IPS DF 19.7 (cell line): ENCODE results near the gene SCYGR3.
A peak's percentile ranks its signal among the peaks of the same experiment; 100 is the strongest.

Source experiments
- DNase-seq: peaks from one replicate; pipeline ENCODE4 v3.0.0-alpha.2; 2013; ENCODE audit warnings: low read depth, low spot score

SCYGR3 gene, protein sequence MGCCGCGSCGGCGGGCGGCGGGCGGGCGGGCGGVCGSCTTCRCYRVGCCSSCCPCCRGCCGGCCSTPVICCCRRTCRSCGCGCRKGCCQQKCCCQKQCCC

DNA sequence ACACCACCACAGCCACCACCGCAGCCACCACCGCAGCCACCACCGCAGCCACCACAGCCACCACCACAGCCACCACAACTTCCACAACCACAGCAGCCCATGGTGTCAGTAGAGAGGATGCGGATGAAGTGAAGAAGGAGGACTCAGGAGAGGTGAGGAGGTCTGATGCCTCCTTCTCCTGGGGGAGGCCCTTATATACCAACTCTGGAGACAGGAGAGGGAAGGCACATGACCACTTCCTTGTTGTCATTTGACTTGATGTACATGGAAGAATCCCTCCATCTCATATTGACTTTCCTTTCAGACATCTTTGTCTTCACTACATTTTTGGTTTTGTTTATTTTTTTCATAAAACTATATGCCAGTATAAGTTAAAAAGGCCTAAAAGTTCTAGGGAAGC is at the start of gene SCYGR3:
TSS of gene SCYGR3 (minus strand) at position 101 of the 400 bp plus-strand sequence. CDS start at position 101, 0 bp downstream.
- no peak for DNase-seq

DNA sequence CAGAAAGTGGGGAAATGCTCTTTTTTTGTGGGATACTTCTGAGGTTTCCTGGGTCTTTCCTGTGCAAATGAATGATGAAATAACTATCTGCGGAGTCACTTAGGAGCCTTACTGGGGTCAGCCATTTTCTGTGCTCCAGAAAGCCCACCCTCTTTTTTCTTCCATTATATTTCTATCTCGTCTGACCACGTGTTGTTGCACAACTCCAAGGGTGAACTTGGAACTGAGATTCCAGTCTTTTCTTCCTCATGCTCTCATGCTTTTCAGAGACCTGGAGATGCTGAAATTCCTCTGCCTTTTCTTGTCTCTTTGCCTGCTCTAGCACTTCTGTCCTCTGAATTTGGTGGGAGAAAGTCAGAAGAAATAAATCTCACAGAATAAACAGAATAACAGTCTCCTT is 47.2 kb upstream of the SCYGR3 start:
- DNase-seq = no peak

- peak; percentile 23 for DNase-seq
Observed at GRCh38 chr2:227661025-227661649, 46.5 kb upstream of the SCYGR3 start.

DNA sequence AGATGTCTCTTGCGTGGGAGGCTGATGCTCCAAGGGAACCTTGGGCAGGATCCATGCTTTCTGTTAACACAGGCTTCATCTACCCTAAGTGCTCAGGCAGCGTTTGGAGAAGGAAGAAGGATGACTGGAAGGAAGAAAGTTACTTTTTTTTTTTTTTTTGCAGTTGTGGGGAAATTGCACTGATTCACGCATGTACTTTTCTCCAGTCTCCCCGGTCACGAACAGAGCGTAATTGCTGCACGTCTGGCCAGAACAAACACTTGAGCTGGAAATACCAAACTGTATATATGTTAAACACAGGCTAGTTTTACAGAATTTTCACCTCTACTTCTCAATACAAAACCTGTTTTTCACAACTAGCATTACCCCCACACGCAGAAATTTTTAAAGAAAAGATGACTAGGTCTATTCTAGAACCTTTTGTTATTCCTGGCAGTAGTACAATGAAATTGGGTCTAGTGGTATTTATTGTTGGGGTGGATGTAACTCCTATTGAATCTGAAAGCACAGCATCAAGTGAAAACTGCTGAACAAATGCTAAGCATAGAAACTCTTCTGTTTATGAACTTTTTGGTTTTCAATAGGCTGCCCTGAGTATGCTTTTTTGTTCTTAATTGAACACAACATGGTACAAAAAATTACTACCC is 42.7 kb upstream of the SCYGR3 start:
- DNase-seq = no peak

DNA sequence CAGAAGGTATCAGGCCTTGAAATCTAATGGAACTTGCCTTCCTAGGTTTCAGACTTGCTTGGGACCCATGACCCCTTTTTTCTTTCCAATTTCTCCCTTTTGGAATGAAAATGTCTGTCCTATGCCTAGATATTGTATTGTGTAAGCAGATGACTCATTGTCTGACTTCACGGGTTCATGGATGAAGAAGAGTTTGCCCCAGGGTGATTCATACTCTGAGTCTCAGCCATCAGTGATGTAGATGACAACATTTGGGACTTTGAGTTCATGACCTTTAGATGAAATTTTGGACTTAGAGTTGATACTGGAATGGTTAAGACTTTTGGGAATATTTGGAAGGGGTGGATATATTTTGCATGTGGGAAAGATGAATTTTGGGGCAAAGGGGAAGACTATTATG is 40.8 kb upstream of the SCYGR3 start:
- no peak for DNase-seq

DNA sequence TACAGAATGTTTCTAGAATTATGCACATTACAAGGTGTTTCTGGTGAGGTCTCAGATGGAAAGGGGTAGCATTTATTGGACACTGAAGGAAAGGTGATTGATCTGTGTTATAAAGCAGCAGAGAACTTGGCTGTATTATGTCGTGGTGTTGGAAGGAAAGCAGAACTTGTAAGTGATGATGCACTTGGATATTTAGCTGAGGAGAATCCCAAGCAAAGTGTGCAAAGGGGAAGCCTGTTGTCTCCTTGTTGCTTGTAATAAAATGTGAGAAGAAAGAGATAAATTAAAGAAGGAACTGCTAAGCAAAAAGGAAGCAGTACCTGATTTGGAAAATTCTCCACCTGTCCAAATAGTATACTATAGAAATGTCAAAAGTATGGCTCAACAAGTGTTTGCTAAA is 39.8 kb upstream of the SCYGR3 start:
- no peak for DNase-seq

GRCh38 chr2:227653419-227653818 is 38.8 kb upstream of the SCYGR3 start:
- DNase-seq = no peak

GRCh38 chr2:227643990-227644551 is 29.4 kb upstream of the SCYGR3 start:
- no peak for DNase-seq

DNA sequence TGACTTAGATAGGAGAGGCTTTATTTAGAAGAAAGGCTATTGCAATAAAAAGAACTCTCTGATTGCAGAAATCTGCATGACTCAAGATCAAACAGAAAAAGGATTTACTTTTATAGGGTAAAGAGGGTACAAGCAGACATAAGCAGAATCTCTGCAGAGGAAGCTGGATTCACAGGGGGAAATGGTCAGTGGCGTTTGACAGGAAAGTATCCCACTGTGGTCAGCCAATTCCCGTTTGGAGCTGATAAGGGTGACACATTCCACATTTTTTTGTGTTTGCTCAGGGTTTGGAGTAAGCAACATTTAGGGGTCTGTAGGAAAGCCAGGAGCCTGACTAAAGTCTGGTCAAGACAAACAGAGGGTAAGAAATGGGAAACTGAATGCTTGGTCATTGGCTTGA is 28.0 kb upstream of the SCYGR3 start:
- DNase-seq = no peak

DNA sequence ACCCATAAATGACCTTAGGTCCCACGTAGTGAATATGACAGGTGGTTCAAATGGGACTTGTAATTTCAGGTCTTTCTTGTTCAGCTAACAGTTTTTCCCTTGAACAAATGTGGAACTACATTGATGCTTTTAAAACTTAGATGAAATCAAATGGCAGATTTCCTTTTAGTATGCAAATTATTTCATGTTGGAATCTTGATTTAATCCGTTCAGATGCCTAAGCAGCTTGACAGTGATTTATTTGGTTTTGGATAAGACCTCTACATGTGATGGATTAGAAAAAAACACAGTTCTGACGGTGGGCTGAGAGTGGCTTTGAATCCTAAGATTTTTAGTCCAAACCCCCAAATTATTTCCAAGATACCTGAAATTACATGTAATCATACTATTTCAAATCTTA is 19.6 kb upstream of the SCYGR3 start:
- no peak for DNase-seq

DNA sequence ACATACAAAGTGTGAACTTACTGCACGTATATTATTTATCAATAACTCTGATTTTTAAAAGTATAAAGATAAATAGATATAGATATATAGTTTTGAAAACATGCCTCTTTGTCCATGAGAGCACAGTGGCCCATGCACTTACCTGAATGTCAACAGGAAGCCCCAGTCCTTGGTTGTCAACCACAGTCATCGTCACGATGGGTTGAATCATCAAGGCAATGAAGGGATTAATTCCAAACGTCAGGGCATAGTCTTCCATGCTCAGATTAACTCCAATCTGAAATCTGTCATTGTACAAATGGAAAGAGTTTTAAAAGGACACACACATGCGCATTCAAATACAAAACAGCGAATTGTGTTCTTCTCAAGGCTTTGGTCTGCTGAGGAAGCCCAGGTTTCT is 18.2 kb upstream of the SCYGR3 start:
- DNase-seq = no peak

GRCh38 chr2:227630322-227630721 is 15.7 kb upstream of the SCYGR3 start:
- no peak for DNase-seq

GRCh38 chr2:227629435-227629834 is 14.8 kb upstream of the SCYGR3 start:
- DNase-seq = no peak

DNA sequence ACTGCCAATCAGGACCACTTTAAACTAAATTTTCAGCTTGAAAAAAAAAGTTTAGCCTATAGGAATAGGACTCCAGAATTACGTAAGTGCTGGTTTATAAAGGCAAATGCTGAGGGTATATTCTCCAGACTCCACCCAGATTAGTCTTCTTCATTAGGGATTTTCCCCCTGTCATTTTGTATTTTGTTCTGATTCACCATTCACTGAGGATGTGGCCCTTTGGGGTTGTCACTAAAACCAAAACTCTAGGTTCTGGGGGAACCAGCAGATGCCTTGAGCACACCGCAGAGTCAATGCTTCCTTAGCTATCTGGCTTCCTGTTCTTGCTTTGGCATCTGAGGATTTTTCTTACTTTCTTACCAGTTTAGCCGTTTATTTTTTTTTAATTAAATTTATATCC is 13.1 kb upstream of the SCYGR3 start:
- no peak for DNase-seq

DNA sequence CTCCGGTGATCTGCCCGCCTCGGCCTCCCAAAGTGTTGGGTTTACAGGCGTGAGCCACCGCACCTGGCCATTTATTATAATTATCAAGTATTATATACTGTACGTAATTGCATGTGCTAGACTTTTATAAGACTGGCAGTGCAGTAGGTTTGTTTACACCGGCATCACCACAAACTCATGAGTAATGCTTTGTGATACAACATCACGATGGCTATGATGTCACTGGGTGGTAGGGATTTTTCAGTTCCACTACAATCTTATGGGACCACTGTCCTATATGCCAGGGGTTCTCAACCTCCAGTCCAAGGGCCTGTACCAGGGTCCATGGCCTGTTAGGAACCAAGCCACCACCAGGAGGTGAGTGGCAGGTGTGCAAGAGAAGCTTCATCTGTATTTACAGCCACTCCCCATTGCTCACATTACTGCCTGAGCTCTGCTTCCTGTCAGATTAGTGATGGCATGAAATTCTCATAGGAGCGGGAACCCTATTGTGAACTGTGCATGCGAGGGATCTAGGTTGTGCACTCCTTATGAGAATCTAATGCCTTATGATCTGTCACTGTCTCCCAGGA is 12.0 kb upstream of the SCYGR3 start:
- DNase-seq = no peak

- DNase-seq = no peak
Observed at GRCh38 chr2:227625420-227625819, 10.8 kb upstream of the SCYGR3 start.

- no peak for DNase-seq
Observed at GRCh38 chr2:227623226-227623625, 8.6 kb upstream of the SCYGR3 start.

DNA sequence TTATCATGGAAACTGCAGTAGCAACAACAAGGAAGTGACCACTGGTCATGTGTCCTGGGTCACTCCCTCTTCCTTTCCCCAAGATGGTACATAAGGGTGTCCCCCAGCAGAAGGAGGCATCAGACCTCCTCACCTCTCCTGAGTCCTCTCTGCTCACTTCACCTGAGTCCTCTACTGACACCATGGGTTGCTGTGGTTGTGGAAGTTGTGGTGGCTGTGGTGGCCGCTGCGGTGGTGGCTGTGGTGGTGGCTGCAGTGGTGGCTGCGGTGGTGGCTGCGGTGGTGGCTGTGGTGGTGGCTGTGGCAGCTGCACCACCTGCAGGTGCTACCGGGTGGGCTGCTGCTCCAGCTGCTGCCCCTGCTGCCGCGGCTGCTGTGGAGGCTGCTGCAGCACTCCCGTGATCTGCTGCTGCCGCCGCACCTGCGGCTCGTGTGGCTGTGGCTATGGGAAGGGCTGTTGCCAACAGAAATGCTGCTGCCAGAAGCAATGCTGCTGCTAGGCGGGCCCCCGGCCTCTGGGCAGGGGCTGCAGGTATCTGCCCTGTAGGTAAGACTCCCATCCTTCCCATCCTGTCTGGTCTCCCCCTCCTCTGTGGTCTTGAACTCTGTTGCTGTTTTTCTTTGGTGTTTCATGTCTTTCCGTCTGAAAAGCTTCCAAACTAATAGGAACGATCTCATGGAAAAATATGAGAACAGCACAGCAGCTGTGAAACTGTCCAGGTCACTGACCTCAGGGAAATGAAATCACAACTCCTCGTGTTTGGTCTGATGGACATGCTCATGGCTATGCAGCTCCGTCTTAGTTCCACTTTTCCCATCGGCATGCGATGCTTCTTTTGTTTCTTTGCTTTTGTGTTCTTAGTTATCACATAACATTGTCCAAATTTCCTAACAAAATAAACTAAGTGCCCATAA is 2.9 kb upstream of the SCYGR3 start, which contains the start of gene SCYGR4:
TSS of gene SCYGR4 (plus strand) at position 183 of the 915 bp plus-strand sequence. CDS start at position 183, 0 bp downstream.
- no peak for DNase-seq

GRCh38 chr2:227616631-227617030 is 2.0 kb upstream of the SCYGR3 start:
- DNase-seq = peak; percentile 12

DNA sequence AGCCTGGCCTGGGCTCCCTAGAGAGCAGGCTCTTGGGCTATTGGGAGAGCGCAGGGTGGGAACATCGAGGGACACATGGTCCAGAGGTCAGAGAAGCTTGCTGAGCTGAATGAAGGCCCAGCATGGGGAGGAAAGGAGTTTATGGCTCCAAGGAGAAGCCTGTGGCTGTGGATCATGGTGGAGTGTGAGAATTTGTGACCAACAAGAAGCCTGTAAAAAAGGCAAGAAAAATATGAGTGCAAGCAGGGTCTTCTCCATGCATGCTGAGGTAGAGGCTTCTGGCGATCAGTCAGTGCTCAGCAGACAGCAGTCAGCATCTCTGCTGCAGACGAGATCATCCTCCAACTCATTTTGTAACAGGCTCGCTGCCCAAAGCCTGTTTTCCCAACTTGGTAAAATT is 1.3 kb upstream of the SCYGR3 start:
- DNase-seq = no peak

- no peak for DNase-seq
Observed at GRCh38 chr2:227615181-227615580, 541 bp upstream of the SCYGR3 start.

GRCh38 chr2:227614246-227614645 is 394 bp downstream of the SCYGR3 start:
- DNase-seq = no peak
